Vagina (tissue), 2 donors: ENCODE results near the gene VIL1. TPM values are rescaled to one million over a fixed set of nuclear protein-coding genes. Genes with fewer than 3 reads are reported as not detected.

Source experiments
- DNase-seq, 2 donors: peaks; one replicate each; pipeline ENCODE4 v3.0.0-alpha.2; 2017; ENCODE audit errors: extremely low spot score in 2 of 2
- H3K27ac ChIP-seq: fragments of 200-600 bp; sonication (generic); one replicate; pipeline ENCODE4 v1.5.1; 2019
- H3K27me3 ChIP-seq: fragments of 200-600 bp; sonication (generic); one replicate; pipeline ENCODE4 v1.5.1; 2019
- H3K36me3 ChIP-seq, 2 donors: fragments of 200-600 bp; sonication (generic); one replicate each; pipeline ENCODE4 v1.5.1; 2017 to 2019
- H3K4me1 ChIP-seq: fragments of 200-600 bp; sonication (generic); one replicate; pipeline ENCODE4 v1.5.1; 2019
- H3K4me3 ChIP-seq, 2 donors: fragments of 200-600 bp; sonication (generic); 1 replicate in 1 of 2; 2 replicates in 1 of 2; pipeline ENCODE4 v1.5.1; 2016 to 2019
- H3K9me3 ChIP-seq: fragments of 200-600 bp; sonication (generic); one replicate; pipeline ENCODE4 v1.5.1; 2019
- CTCF ChIP-seq, 3 experiments: fragments of 450-650 bp in 2 of 3; fragments of 200-600 bp in 1 of 3; sonication (generic) in 1 of 3; IDR thresholded peaks; one replicate each; pipeline ENCODE4 v1.5.1; 2017 to 2019; ENCODE audit warnings: antibody characterized with exemption in 3 of 3, mild to moderate bottlenecking in 2 of 3, moderate library complexity in 2 of 3
- POLR2A ChIP-seq, 2 donors: fragments of 450-650 bp; IDR thresholded peaks; one replicate each; pipeline ENCODE4 v1.6.1; 2017; ENCODE audit warnings: antibody characterized with exemption in 2 of 2, mild to moderate bottlenecking in 2 of 2, moderate library complexity in 2 of 2
- POLR2AphosphoS5 ChIP-seq, 2 donors: sonication (generic); formaldehyde crosslinking; IDR thresholded peaks; one replicate each; pipeline ENCODE4 v1.9.0; 2017; ENCODE audit warnings: antibody characterized with exemption in 2 of 2, mild to moderate bottlenecking in 2 of 2, low read depth in 1 of 2; ENCODE audit not compliant: insufficient read depth in 1 of 2
- intact Hi-C: fragments of 100-400 bp; cut with DNase I; formaldehyde crosslinking; loops from one replicate; pipeline ENCODE4 v1.15.1; 2023
- total RNA-seq: library from RNA; depleted of rRNA; stranded (reverse); fragments of >200 nt; gene quantifications from one replicate; pipeline ENCODE4 v1.2.3, GENCODE V29; 2016

Gene VIL1
- total RNA-seq, 1 donor from 2014 or later = not detected

DNA sequence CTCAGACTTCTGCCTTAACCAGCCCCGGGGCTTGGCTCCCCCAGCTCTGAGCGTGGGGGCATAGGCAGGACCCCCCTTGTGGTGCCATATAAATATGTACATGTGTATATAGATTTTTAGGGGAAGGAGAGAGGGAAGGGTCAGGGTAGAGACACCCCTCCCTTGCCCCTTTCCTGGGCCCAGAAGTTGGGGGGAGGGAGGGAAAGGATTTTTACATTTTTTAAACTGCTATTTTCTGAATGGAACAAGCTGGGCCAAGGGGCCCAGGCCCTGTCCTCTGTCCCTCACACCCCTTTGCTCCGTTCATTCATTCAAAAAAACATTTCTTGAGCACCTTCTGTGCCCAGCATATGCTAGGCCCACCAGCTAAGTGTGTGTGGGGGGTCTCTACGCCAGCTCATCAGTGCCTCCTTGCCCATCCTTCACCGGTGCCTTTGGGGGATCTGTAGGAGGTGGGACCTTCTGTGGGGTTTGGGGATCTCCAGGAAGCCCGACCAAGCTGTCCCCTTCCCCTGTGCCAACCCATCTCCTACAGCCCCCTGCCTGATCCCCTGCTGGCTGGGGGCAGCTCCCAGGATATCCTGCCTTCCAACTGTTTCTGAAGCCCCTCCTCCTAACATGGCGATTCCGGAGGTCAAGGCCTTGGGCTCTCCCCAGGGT, 13.7 kb upstream of the VIL1 start:
- peaks cover 0 to 41% of the 10 kb centered on the region in 2 donors for H3K36me3 ChIP-seq
- peak overlapping the region; percentile 35 to 53 for H3K4me3 ChIP-seq
- TF ChIP-seq POLR2A (IDR thresholded peaks at IDR 0.05) (no peak), CTCF (IDR thresholded peaks at IDR 0.05) (no peak), POLR2AphosphoS5 (IDR thresholded peaks at IDR 0.05; ENCODE audit: insufficient read depth in 1 of 2, low read depth in 1 of 2) (no peak)
- H3K4me1 ChIP-seq = peaks cover 69% of the 10 kb centered on the region
- no peaks in the 10 kb centered on the region for H3K27me3 ChIP-seq
- no peak for DNase-seq
- peak overlapping the region; percentile 97 for H3K27ac ChIP-seq
- intact Hi-C loops = loop anchor here (10.0 kb wide), 2 partner anchors 160 to 240 kb away; partner anchors contain the start of genes CNOT9 and USP37
- H3K9me3 ChIP-seq = no peaks in the 10 kb centered on the region

- TF ChIP-seq POLR2A (IDR thresholded peaks at IDR 0.05) = no peak
- TF ChIP-seq CTCF (IDR thresholded peaks at IDR 0.05) = no peak
- peak in 1 of 2 donors; percentile 35 for TF ChIP-seq POLR2AphosphoS5 (IDR thresholded peaks at IDR 0.05; ENCODE audit: insufficient read depth in 1 of 2, low read depth in 1 of 2)
- peak overlapping the region; percentile 35 to 53 for H3K4me3 ChIP-seq
- H3K9me3 ChIP-seq = no peaks in the 10 kb centered on the region
- H3K4me1 ChIP-seq = peaks cover 68% of the 10 kb centered on the region
- no peak for DNase-seq
- no peaks in the 10 kb centered on the region for H3K27me3 ChIP-seq
- H3K27ac ChIP-seq = peak overlapping the region; percentile 97
- H3K36me3 ChIP-seq = peaks cover 0 to 41% of the 10 kb centered on the region in 2 donors
- intact Hi-C loops = loop anchor here (10.0 kb wide), 2 partner anchors 159 to 239 kb away; partner anchors contain the start of genes CNOT9 and USP37
Observed at GRCh38 chr2:218405746-218406208, 13.1 kb upstream of the VIL1 start.

DNA sequence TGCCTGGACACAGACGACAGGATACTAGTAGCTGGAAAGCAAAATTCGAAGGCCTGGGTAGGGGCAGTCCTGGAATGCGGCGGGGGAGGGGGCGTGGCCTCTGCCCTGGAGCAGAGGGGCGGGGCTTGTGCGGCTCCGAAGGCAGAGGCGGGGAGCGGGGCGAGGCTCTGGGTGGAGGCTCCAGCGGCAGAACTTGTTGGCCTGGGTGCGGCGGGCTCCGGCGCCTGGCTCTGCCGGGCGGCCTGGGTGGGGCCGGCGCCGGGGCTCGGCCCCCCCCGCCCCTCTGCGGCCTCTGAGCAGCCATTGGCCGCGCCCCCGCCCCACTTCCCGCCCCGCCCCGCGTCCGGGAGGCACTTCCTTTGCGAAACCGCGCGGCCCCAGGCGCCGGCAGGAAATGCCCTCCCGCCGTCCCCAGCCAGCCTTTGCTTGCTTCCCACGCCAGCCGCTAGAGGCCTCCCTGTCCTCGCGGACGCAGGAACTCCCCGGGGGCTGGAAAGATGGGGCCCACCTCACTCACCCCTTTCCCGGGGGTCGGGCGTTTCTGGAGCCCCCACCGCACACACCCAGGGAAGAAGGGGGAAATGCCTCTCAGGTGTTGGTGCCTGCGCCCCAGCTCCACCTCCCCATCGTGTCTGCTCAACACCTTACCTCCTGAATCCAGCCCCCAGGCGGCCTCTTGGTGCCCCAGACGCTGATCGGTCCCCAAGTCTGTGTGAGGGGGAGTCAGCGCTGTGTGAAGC, 12.5 kb upstream of the VIL1 start:
- H3K27me3 ChIP-seq = no peaks in the 10 kb centered on the region
- H3K27ac ChIP-seq = peak overlapping the region; percentile 97
- H3K9me3 ChIP-seq = no peaks in the 10 kb centered on the region
- peaks cover 0 to 38% of the 10 kb centered on the region in 2 donors for H3K36me3 ChIP-seq
- TF ChIP-seq POLR2AphosphoS5 (IDR thresholded peaks at IDR 0.05; ENCODE audit: insufficient read depth in 1 of 2, low read depth in 1 of 2) = peak; percentile 60 to 71
- TF ChIP-seq CTCF (IDR thresholded peaks at IDR 0.05) = peak; percentile 25 to 70 (median 68)
- no peak for TF ChIP-seq POLR2A (IDR thresholded peaks at IDR 0.05)
- peaks cover 62% of the 10 kb centered on the region for H3K4me1 ChIP-seq
- intact Hi-C loops = loop anchor here (10.0 kb wide), 2 partner anchors 158 to 238 kb away; partner anchors contain the start of genes CNOT9 and USP37
- peak overlapping the region; percentile 53 to 65 for H3K4me3 ChIP-seq
- no peak for DNase-seq

DNA sequence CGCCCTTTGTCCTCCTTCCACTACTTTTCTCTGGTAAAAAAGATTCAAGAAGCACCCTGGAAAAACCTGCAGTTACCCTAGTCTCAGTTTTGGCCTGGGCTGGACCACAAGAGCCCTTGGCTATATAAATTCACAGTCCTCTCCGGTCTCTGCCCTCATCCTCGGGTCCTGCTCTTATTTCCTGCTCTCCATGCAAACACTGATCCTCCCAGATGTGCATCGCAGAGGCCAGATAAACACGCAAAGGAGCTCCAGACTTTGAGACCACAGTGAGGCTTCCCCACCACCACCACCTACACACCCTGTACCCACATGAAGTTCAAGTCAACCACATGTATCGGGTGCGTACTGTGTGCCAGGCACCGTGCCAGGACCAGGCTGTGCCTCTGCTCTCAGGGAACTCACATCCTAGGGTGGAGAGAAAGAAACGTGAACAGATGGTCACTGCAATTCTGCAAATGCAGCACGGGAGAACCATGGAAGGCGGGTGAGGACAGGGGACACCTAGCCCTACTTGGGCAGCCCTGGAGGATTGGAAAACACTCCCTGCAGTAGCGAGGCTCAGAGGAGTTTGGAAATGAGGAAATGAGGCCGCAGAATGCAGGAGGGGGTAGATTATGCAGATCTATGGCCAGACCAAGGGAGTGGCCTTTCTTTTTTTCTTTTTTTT, 11.8 kb upstream of the VIL1 start:
- Histone ChIP-seq H3K27ac (peak overlapping the region; percentile 97), H3K9me3 (no peaks in the 10 kb centered on the region), H3K36me3 (peaks cover 0 to 33% of the 10 kb centered on the region in 2 donors), H3K4me3 (peak overlapping the region; percentile 53 to 65), H3K4me1 (peaks cover 55% of the 10 kb centered on the region), H3K27me3 (no peaks in the 10 kb centered on the region)
- TF ChIP-seq POLR2A (IDR thresholded peaks at IDR 0.05) (no peak), POLR2AphosphoS5 (IDR thresholded peaks at IDR 0.05; ENCODE audit: insufficient read depth in 1 of 2, low read depth in 1 of 2) (peak in 1 of 2 donors; percentile 6)
- intact Hi-C loops = loop anchor here (10.0 kb wide), 2 partner anchors 158 to 238 kb away; partner anchors contain the start of genes CNOT9 and USP37
- DNase-seq = no peak

GRCh38 chr2:218407717-218408116, 11.2 kb upstream of the VIL1 start:
- intact Hi-C loops = loop anchor here (10.0 kb wide), 2 partner anchors 157 to 237 kb away; partner anchors contain the start of genes CNOT9 and USP37
- Histone ChIP-seq H3K4me3 (no peak overlapping the region), H3K27ac (peak overlapping the region; percentile 97), H3K36me3 (peaks cover 0 to 27% of the 10 kb centered on the region in 2 donors), H3K27me3 (no peaks in the 10 kb centered on the region), H3K9me3 (no peaks in the 10 kb centered on the region), H3K4me1 (peaks cover 48% of the 10 kb centered on the region)
- no peak for TF ChIP-seq CTCF (IDR thresholded peaks at IDR 0.05)
- no peak for TF ChIP-seq POLR2A (IDR thresholded peaks at IDR 0.05)
- TF ChIP-seq POLR2AphosphoS5 (IDR thresholded peaks at IDR 0.05; ENCODE audit: insufficient read depth in 1 of 2, low read depth in 1 of 2) = no peak
- no peak for DNase-seq
